ENCODE measurements around the gene WFDC1.
A peak's percentile ranks its signal among the peaks of the same experiment; 100 is the strongest.
"Not testable (repeated sequence)": the region's sequence is repeated elsewhere in the genome, so short reads cannot be mapped to it uniquely, and the experiment has no call there.

The WFDC1 gene

GRCh38 chr16:84321932-84322331 is 27.3 kb downstream of the WFDC1 start:
- no peaks in the 10 kb centered on the region for H3K36me3 Mint-ChIP-seq (ENCODE audit: low read depth)
- peaks cover 2% of the 10 kb centered on the region for H3K27me3 Mint-ChIP-seq
- no peak overlapping the region for H3K27ac Mint-ChIP-seq
- no peaks in the 10 kb centered on the region for H3K9me3 Mint-ChIP-seq
- no peaks in the 10 kb centered on the region for H3K4me1 Mint-ChIP-seq
- no peak overlapping the region for H3K4me3 Mint-ChIP-seq
- DNase-seq (no peak), ATAC-seq (no peak)

- Mint-ChIP-seq H3K9me3 (no peaks in the 10 kb centered on the region), H3K27me3 (peaks cover 2% of the 10 kb centered on the region), H3K4me1 (no peaks in the 10 kb centered on the region), H3K27ac (no peak overlapping the region), H3K4me3 (no peak overlapping the region), H3K36me3 (ENCODE audit: low read depth) (no peaks in the 10 kb centered on the region)
- DNase-seq (no peak), ATAC-seq (no peak)
Measured at GRCh38 chr16:84322749-84323148, 28.1 kb downstream of the WFDC1 start.

GRCh38 chr16:84323606-84324005 is 28.9 kb downstream of the WFDC1 start:
- H3K27ac Mint-ChIP-seq: no peak overlapping the region
- no peak for DNase-seq
- H3K4me1 Mint-ChIP-seq: no peaks in the 10 kb centered on the region
- no peak overlapping the region for H3K4me3 Mint-ChIP-seq
- peaks cover 2% of the 10 kb centered on the region for H3K27me3 Mint-ChIP-seq
- ATAC-seq: no peak
- no peaks in the 10 kb centered on the region for H3K9me3 Mint-ChIP-seq
- no peaks in the 10 kb centered on the region for H3K36me3 Mint-ChIP-seq (ENCODE audit: low read depth)

DNA sequence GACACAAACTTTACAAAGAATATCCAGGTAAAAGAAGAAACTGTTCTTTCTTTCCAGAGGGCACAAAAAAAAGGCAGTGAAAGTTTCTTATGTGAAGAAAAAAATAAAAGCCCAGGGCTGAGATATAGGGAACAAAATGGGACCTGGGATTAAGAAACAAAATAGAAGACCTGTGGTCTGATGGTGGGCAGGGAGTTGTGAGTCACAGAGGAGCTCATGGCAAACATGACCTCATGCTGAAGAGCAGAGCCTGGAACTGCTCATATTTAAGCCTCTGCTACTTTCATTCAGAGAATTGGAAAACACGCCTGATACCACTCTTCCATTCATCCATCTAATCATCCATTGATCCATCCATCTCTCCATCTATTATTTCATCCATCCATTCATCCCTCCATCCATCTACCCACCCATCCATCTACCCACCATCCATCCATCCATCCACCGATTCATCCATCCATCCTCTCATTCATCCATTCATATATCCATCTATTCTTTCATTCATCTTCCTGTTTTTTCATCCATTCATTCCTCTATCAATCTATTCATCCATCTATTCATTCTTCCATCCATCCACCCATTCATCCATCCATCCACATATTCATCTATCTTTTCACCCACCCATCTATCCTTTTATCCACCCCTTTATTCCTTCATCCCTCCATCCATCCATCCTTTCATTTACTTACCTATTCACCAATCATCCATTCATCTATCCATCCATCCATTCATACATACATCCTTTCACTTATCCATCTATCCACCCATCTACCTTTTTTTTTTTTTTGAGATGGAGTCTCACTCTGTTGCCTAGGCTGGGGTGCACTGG is 30.0 kb downstream of the WFDC1 start:
- Mint-ChIP-seq H3K27me3 (peaks cover 2% of the 10 kb centered on the region), H3K27ac (no peak overlapping the region), H3K4me1 (no peaks in the 10 kb centered on the region), H3K36me3 (ENCODE audit: low read depth) (no peaks in the 10 kb centered on the region), H3K9me3 (no peaks in the 10 kb centered on the region), H3K4me3 (no peak overlapping the region)
- ATAC-seq (peak; percentile 57), DNase-seq (no peak)

- no peaks in the 10 kb centered on the region for H3K4me1 Mint-ChIP-seq
- ATAC-seq: no peak
Measured at GRCh38 chr16:84326545-84326944, 31.9 kb downstream of the WFDC1 start.

GRCh38 chr16:84327926-84328505 is 33.3 kb downstream of the WFDC1 start:
- ATAC-seq (no peak), DNase-seq (no peak)
- H3K4me3 Mint-ChIP-seq: no peak overlapping the region
- H3K9me3 Mint-ChIP-seq: no peaks in the 10 kb centered on the region
- no peak overlapping the region for H3K27ac Mint-ChIP-seq
- peaks cover 2% of the 10 kb centered on the region for H3K4me1 Mint-ChIP-seq
- no peaks in the 10 kb centered on the region for H3K27me3 Mint-ChIP-seq
- no peaks in the 10 kb centered on the region for H3K36me3 Mint-ChIP-seq (ENCODE audit: low read depth)

More at GRCh38 chr16:84326545-84326944, 31.9 kb downstream of the WFDC1 start:
- no peak overlapping the region for H3K4me3 Mint-ChIP-seq
- no peak for DNase-seq
- no peaks in the 10 kb centered on the region for H3K36me3 Mint-ChIP-seq (ENCODE audit: low read depth)
- no peak overlapping the region for H3K27ac Mint-ChIP-seq
- no peaks in the 10 kb centered on the region for H3K9me3 Mint-ChIP-seq
- peaks cover 2% of the 10 kb centered on the region for H3K27me3 Mint-ChIP-seq

DNA sequence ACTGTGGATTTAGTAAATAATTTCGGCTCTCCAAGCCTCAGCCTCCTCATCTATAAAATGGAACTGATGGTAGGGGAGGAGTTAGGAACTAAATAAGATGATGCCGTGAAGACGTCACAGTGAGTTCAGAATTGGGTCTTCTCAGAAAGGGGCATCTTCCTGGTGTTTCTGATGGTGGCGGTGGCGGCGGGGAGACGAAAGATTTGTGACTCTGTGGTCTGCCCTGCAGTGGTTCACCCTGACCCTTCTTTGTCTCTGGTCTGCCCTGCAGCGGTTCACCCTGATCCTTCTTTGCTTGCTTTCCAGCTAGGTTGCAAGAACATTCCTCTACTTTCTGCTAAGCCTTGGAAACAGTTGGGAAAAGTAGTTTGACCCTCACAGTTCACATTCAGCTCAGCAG is 34.3 kb downstream of the WFDC1 start:
- DNase-seq (no peak), ATAC-seq (no peak)
- Mint-ChIP-seq H3K27ac (no peak overlapping the region), H3K36me3 (ENCODE audit: low read depth) (no peaks in the 10 kb centered on the region), H3K4me1 (peaks cover 2% of the 10 kb centered on the region), H3K27me3 (no peaks in the 10 kb centered on the region), H3K4me3 (no peak overlapping the region), H3K9me3 (no peaks in the 10 kb centered on the region)

DNA sequence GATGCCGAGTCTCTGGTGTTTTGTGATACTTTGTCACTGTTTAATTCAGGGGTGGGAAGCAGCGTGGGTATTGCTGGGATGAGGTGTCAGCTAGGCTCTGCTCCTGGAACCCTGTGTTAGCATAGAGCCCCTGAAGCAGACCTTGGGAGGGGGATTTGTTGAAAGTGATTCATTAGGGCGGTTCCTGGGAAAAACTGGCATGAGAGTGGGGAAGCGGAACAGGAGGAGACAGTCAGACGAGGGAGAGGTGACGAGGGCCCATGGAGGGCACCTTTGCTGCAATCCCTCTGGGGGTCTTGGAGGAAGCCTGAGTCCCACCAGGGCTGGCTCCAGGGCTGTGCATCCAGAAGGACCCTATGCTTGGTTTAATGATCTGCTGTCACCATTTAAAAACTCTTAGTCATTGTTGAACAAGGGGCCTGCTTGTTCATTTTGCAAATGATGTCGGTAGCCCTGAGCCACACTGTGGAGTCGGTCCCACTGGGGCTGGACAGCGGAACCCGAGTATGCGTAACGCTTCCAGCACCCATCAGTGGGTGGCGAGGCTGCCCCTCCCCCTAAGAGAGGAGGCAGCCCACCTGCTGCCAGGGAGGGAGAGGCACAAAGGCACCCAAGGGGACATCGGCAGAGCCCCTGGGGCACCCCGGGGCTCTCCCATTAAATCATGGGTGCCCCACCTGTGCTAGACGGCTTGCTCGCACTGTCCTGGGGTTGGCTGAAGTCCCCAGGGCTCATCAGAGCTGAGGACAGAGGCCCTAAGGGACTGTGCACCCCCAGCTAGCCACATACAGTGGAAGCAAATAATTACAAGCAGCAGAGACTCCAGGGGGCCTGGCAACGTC is 35.4 kb downstream of the WFDC1 start:
- Mint-ChIP-seq H3K27ac (no peak overlapping the region), H3K9me3 (no peaks in the 10 kb centered on the region), H3K4me1 (peaks cover 2% of the 10 kb centered on the region), H3K27me3 (no peaks in the 10 kb centered on the region), H3K36me3 (ENCODE audit: low read depth) (no peaks in the 10 kb centered on the region), H3K4me3 (no peak overlapping the region)
- ATAC-seq (no peak), DNase-seq (no peak)

- DNase-seq: no peak
- H3K27ac Mint-ChIP-seq: no peak overlapping the region
- H3K4me3 Mint-ChIP-seq: no peak overlapping the region
- ATAC-seq: no peak
- peaks cover 2% of the 10 kb centered on the region for H3K4me1 Mint-ChIP-seq
- H3K27me3 Mint-ChIP-seq: no peaks in the 10 kb centered on the region
- H3K36me3 Mint-ChIP-seq (ENCODE audit: low read depth): no peaks in the 10 kb centered on the region
- peaks cover 2% of the 10 kb centered on the region for H3K9me3 Mint-ChIP-seq
Measured at GRCh38 chr16:84330685-84331050, 36.0 kb downstream of the WFDC1 start.

DNA sequence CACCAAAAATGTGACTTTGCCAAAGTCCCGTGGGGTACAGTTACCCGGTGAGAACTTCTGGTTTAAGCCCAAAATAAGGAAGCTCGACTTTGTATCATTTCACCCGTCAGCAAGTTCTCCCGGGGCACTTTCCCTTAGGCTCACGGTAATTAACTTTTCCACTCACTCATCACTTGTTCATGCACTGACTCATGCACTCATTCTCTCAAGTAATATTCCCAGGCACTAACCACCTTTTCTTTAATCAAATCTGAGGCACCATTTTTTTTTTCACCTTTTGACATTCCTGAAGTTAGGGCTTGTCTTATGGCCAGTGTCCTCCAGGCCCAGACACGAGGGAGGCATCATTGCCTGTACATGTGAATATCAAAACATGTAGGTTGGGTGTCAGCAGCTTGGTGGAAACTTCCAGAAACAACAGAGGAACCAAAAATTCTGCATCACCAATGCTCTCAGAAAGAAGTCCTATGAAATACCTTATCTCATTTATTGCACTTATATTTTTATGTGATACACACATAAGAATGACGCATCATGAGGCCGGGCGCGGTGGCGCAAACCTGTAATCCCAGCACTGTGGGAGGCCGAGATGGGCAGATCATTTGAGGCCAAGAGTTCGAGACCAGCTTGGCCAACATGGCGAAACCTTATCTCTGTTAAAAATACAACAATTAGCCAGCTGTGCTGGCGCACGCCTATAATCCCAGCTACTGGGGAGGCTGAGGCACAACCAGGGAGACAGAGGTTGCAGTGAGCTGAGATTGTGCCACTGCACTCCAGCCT is 37.5 kb downstream of the WFDC1 start:
- Mint-ChIP-seq H3K27ac (no peak overlapping the region), H3K4me3 (no peak overlapping the region), H3K4me1 (peaks cover 2% of the 10 kb centered on the region), H3K36me3 (ENCODE audit: low read depth) (no peaks in the 10 kb centered on the region), H3K9me3 (peaks cover 9% of the 10 kb centered on the region), H3K27me3 (no peaks in the 10 kb centered on the region)
- DNase-seq (no peak), ATAC-seq (no peak)

GRCh38 chr16:84332975-84333684 is 38.5 kb downstream of the WFDC1 start:
- ATAC-seq (no peak), DNase-seq (no peak)
- no peak overlapping the region for H3K4me3 Mint-ChIP-seq

GRCh38 chr16:84334058-84334457 is 39.4 kb downstream of the WFDC1 start:
- DNase-seq: no peak
- no peaks in the 10 kb centered on the region for H3K36me3 Mint-ChIP-seq (ENCODE audit: low read depth)
- no peaks in the 10 kb centered on the region for H3K27me3 Mint-ChIP-seq
- no peak for ATAC-seq
- peaks cover 14% of the 10 kb centered on the region for H3K9me3 Mint-ChIP-seq
- no peak overlapping the region for H3K4me3 Mint-ChIP-seq
- H3K4me1 Mint-ChIP-seq: peaks cover 2% of the 10 kb centered on the region
- no peak overlapping the region for H3K27ac Mint-ChIP-seq

More at GRCh38 chr16:84332975-84333684, 38.5 kb downstream of the WFDC1 start:
- H3K27me3 Mint-ChIP-seq: no peaks in the 10 kb centered on the region
- peaks cover 2% of the 10 kb centered on the region for H3K4me1 Mint-ChIP-seq
- no peak overlapping the region for H3K27ac Mint-ChIP-seq
- H3K9me3 Mint-ChIP-seq: peaks cover 14% of the 10 kb centered on the region
- no peaks in the 10 kb centered on the region for H3K36me3 Mint-ChIP-seq (ENCODE audit: low read depth)

DNA sequence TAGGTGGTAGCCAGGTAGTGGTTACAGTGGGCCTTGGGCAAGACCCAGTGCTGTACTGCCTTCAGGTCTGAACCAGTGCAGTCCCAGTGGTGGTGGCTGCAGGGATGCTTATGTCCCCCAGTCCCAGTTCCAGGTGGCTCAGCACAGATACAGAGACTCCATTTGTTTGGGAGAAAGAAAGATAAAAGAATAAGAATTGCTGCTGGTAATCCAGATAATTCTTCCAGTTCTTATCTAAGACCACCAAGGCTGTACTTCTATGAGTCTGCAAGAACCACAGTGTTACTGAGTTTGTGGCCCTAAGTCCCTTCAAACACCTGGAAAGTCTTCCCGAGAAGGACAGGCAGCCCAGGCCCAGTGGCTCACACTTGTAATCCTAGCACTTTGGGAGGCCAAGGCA is 39.8 kb downstream of the WFDC1 start:
- Mint-ChIP-seq H3K36me3 (ENCODE audit: low read depth) (no peaks in the 10 kb centered on the region), H3K27me3 (no peaks in the 10 kb centered on the region), H3K4me3 (no peak overlapping the region), H3K9me3 (peaks cover 14% of the 10 kb centered on the region), H3K4me1 (peaks cover 2% of the 10 kb centered on the region), H3K27ac (no peak overlapping the region)
- DNase-seq (no peak), ATAC-seq (no peak)

DNA sequence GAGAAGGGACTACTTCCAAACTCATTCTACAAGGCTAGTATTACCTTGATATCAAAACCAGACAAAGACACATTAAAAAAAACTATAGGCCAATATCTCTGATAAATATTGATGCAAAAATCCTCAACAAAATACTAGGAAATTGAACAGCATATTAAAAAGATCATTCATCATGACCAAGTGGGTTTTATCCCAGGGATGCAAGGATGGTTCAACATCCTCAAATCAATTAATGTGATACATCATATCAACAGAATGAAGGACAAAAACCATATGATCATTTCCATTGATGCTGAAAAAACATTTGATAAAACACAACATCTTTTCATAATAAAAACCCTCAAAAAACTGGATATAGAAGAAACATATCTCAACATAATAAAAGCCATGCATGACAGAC is 42.6 kb downstream of the WFDC1 start:
- not testable (repeated sequence) for DNase-seq; H3K27me3 Mint-ChIP-seq; H3K27ac Mint-ChIP-seq; H3K36me3 Mint-ChIP-seq (ENCODE audit: low read depth); H3K4me1 Mint-ChIP-seq; ATAC-seq; H3K4me3 Mint-ChIP-seq
- H3K9me3 Mint-ChIP-seq: peaks cover 14% of the 10 kb centered on the region

All from activated naive CD8-positive, alpha-beta T cell treated with anti-CD3 and anti-CD28 coated beads, Interleukin-2, amount 50 U/mL, for 24 hours (primary cell).